ENCODE results near the gene PKD1L1.
"Not testable (repeated sequence)": the region's sequence is repeated elsewhere in the genome, so short reads cannot be mapped to it uniquely, and the experiment has no call there.

The PKD1L1 gene

GRCh38 chr7:47948141-47948790 lies at the start of gene PKD1L1:
Gene PKD1L1 (minus strand): TSS chr7:47948466. CDS start chr7:47948440, 26 bp downstream.
- DNase-seq (ENCODE audit: low read depth in 2 of 2) = no peak

- DNase-seq (ENCODE audit: low read depth in 2 of 2) = no peak
These were observed 44.2 kb upstream of the PKD1L1 start for GRCh38 chr7:47992446-47992845.

- peak; percentile 74 for DNase-seq (ENCODE audit: low read depth in 2 of 2)
These were observed 43.6 kb upstream of the PKD1L1 start for GRCh38 chr7:47991741-47992311.

- DNase-seq (ENCODE audit: low read depth in 2 of 2) = no peak
These were observed 43.0 kb upstream of the PKD1L1 start for GRCh38 chr7:47991270-47991669.

- DNase-seq (ENCODE audit: low read depth in 2 of 2) = no peak
These were observed 42.3 kb upstream of the PKD1L1 start for GRCh38 chr7:47990592-47990991.

GRCh38 chr7:47989607-47990400 lies 41.5 kb upstream of the PKD1L1 start:
- DNase-seq (ENCODE audit: low read depth in 2 of 2) = not testable (repeated sequence)

GRCh38 chr7:47988496-47989386 lies 40.5 kb upstream of the PKD1L1 start:
- DNase-seq (ENCODE audit: low read depth in 2 of 2) = no peak

GRCh38 chr7:47982610-47983009 lies 34.3 kb upstream of the PKD1L1 start:
- DNase-seq (ENCODE audit: low read depth in 2 of 2) = no peak

GRCh38 chr7:47980648-47981047 lies 32.4 kb upstream of the PKD1L1 start:
- not testable (repeated sequence) for DNase-seq (ENCODE audit: low read depth in 2 of 2)

GRCh38 chr7:47979832-47980181 lies 31.5 kb upstream of the PKD1L1 start:
- no peak for DNase-seq (ENCODE audit: low read depth in 2 of 2)

GRCh38 chr7:47979145-47979831 lies 31.0 kb upstream of the PKD1L1 start, which contains the start of gene HUS1:
Gene HUS1 (minus strand): TSS chr7:47979615. CDS start chr7:47979519, 96 bp downstream.
- peak; percentile 80 to 83 for DNase-seq (ENCODE audit: low read depth in 2 of 2)

GRCh38 chr7:47978790-47979144 lies 30.5 kb upstream of the PKD1L1 start:
- DNase-seq (ENCODE audit: low read depth in 2 of 2) = no peak

- no peak for DNase-seq (ENCODE audit: low read depth in 2 of 2)
These were observed 25.5 kb upstream of the PKD1L1 start for GRCh38 chr7:47973739-47974138.

- no peak for DNase-seq (ENCODE audit: low read depth in 2 of 2)
These were observed 22.5 kb upstream of the PKD1L1 start for GRCh38 chr7:47970761-47971160.

GRCh38 chr7:47968847-47969774 lies 20.8 kb upstream of the PKD1L1 start:
- no peak for DNase-seq (ENCODE audit: low read depth in 2 of 2)

- DNase-seq (ENCODE audit: low read depth in 2 of 2) = no peak
These were observed 19.4 kb upstream of the PKD1L1 start for GRCh38 chr7:47967708-47968107.

GRCh38 chr7:47967123-47967522 lies 18.9 kb upstream of the PKD1L1 start:
- DNase-seq (ENCODE audit: low read depth in 2 of 2) = no peak

GRCh38 chr7:47965456-47965855 lies 17.2 kb upstream of the PKD1L1 start:
- DNase-seq (ENCODE audit: low read depth in 2 of 2) = no peak

- DNase-seq (ENCODE audit: low read depth in 2 of 2) = no peak
These were observed 14.0 kb upstream of the PKD1L1 start for GRCh38 chr7:47962262-47962661.

GRCh38 chr7:47957156-47957555 lies 8.9 kb upstream of the PKD1L1 start:
- DNase-seq (ENCODE audit: low read depth in 2 of 2) = no peak
